Brain microvascular endothelial cell (primary cell): Measurements from ENCODE around the gene UAP1L1.

Experiments used
- DNase-seq: peaks from one replicate; pipeline ENCODE4 v3.0.0-alpha.2; 2020
- H3K27ac ChIP-seq: fragments of 250-450 bp; sonication (Bioruptor Pico); 2 replicates; pipeline ENCODE4 v1.5.1; 2020; ENCODE audit warnings: mild to moderate bottlenecking, moderate library complexity
- H3K27me3 ChIP-seq: fragments of 250-450 bp; sonication (Bioruptor Pico); replicated peaks from 2 replicates; pipeline ENCODE4 v1.5.1; 2020; ENCODE audit warnings: mild to moderate bottlenecking
- H3K36me3 ChIP-seq: fragments of 250-450 bp; sonication (Bioruptor Pico); replicated peaks from 2 replicates; pipeline ENCODE4 v1.5.1; 2020; ENCODE audit warnings: mild to moderate bottlenecking
- H3K4me3 ChIP-seq: 2 replicates; pipeline ENCODE4 v1.5.1; 2011; ENCODE audit warnings: low read depth, mild to moderate bottlenecking, control low read depth, low read length, moderate library complexity
- CTCF ChIP-seq: IDR thresholded peaks from 2 replicates; pipeline ENCODE4 v1.5.1; 2011; ENCODE audit warnings: low read depth, mild to moderate bottlenecking, moderate library complexity, low read length, control low read depth, inconsistent platforms; ENCODE audit errors: missing control alignments
- in situ Hi-C: cut with HindIII; loops from 2 replicates; pipeline ENCODE4 v1.10.0; 2017; ENCODE audit warnings: low sequenced_read_pairs, low pct_ligation_motif_present

Gene UAP1L1

GRCh38 chr9:137075275-137075775 is 2.0 kb upstream of the UAP1L1 start:
- no peak for DNase-seq
- in situ Hi-C loops = no loop called here
- TF ChIP-seq CTCF = no peak

GRCh38 chr9:137076636-137077009 is 694 bp upstream of the UAP1L1 start:
- no peak for TF ChIP-seq CTCF
- DNase-seq = no peak
- Histone ChIP-seq H3K36me3 (no peaks in the 10 kb centered on the region), H3K27me3 (no peaks in the 10 kb centered on the region), H3K27ac (no peak overlapping the region), H3K4me3 (peak overlapping the region; percentile 70)
- in situ Hi-C loops = no loop called here

More at GRCh38 chr9:137075275-137075775, 2.0 kb upstream of the UAP1L1 start:
- Histone ChIP-seq H3K27ac (no peak overlapping the region), H3K27me3 (no peaks in the 10 kb centered on the region), H3K36me3 (no peaks in the 10 kb centered on the region), H3K4me3 (no peak overlapping the region)

GRCh38 chr9:137077758-137078693 is 709 bp downstream of the UAP1L1 start:
- in situ Hi-C loops = no loop called here
- no peak for TF ChIP-seq CTCF
- peak overlapping the region; percentile 70 for H3K4me3 ChIP-seq
- no peaks in the 10 kb centered on the region for H3K36me3 ChIP-seq
- H3K27ac ChIP-seq = no peak overlapping the region
- DNase-seq = no peak
- no peaks in the 10 kb centered on the region for H3K27me3 ChIP-seq

GRCh38 chr9:137078701-137079400 is 1.5 kb downstream of the UAP1L1 start:
- in situ Hi-C loops = no loop called here
- no peak for TF ChIP-seq CTCF
- Histone ChIP-seq H3K27me3 (no peaks in the 10 kb centered on the region), H3K36me3 (no peaks in the 10 kb centered on the region), H3K4me3 (peak overlapping the region; percentile 70), H3K27ac (no peak overlapping the region)
- DNase-seq = no peak

- no peak for DNase-seq
- no peaks in the 10 kb centered on the region for H3K36me3 ChIP-seq
- TF ChIP-seq CTCF = no peak
- in situ Hi-C loops = no loop called here
- H3K4me3 ChIP-seq = no peak overlapping the region
- no peaks in the 10 kb centered on the region for H3K27me3 ChIP-seq
- H3K27ac ChIP-seq = no peak overlapping the region
Measured at GRCh38 chr9:137079401-137079787, 2.1 kb downstream of the UAP1L1 start.
